Activated CD8-positive, alpha-beta memory T cell treated with anti-CD3 and anti-CD28 coated beads, Interleukin-2, amount 50 U/mL, for 4 hours (primary cell): Measurements from ENCODE around the gene CEMP1.

ENCODE experiments used
- DNase-seq: peaks from one replicate; pipeline ENCODE4 v3.0.0-alpha.2; 2020

Gene CEMP1

GRCh38 chr16:2483939-2484897 lies 47.0 kb downstream of the CEMP1 start:
- DNase-seq: no peak

DNA sequence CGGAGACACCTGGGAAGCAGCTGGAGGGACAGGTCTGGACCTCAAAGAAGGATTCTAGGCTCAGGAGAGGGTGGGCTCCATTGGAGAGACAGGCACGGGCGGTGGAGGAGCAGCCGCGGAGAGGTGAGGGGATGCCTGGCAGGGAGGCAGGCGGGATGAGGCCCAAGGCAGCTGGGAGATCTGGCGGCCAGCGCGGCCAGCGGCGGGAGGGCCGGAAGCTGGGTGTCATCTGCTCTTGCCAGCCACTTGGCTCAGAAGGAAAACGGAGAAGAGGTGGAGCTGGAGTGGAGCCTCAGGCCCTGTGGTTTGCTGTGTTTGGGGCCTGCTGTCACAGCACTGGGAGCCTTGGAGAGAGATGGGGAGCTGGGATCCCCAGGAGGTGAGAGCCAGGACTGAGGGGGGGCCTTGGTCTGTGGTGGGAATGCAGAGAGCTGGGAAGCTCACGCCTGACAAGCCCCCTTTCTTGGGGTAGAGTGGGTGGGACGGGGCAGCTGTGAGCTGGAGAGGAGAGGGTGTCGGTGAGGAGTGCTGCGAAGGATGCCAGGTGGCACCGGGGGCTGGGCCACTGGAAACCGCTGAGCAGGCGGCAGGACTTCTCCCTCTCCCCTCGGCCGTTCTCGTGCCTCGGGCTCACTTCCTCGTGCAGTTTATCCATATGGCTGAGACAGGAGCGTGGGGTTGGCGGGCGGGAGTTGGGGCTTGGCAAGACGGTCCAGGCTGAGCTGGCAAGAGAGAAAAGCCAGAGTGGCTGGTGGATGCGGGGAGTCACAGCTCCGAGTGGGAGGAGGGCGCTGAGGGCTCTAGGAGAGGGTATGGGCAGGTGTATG lies 48.3 kb downstream of the CEMP1 start:
- no peak for DNase-seq

GRCh38 chr16:2482249-2482648 lies 49.0 kb downstream of the CEMP1 start:
- no peak for DNase-seq

DNA sequence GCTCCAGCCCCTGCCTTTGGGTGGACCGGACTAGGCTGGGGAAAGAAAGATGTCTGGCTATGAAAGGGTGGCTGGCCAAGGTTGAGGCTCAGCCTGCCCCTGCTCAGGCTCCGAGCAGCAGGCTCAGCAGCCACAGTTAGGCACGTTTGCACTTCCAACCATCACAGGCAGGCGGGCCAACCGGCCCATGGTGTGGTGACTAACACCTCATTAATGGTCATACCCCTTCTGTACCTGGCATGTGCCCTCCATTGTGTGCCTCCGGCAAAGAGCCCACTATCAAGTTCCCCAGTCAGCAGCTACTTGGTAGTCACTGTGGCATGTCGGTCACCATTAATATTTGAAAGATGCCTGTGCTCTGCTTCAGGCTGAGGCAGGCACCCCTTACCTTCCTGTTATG lies 49.5 kb downstream of the CEMP1 start:
- no peak for DNase-seq

GRCh38 chr16:2480948-2481347 lies 50.3 kb downstream of the CEMP1 start:
- no peak for DNase-seq
